ENCODE data around the gene LONP1.

The LONP1 gene

DNA sequence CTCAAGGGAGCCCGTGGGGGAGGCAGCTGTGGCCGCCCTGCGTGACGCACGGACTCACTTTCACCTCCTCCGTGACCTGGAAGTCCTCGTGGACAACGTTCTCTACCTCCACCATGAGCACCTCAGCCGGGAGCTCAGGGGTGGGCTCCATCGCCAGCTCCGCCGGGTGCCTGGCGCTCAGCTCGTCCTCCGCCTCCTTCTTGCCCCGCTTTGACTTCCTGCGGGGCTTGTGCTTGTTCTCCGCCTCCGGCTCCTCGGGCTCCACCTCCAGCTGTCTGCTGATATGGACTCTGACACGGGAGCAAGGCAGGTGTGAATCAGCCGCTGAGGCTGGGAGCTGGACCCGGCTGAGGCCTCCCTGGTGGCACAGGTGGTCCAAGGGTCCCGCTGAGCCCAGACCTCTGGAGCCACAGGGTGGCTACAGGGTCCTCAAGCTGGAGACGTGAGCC, 8.2 kb downstream of the LONP1 start:
- Histone ChIP-seq H3K4me1 (ENCODE audit: low read length) (no peaks in the 10 kb centered on the region), H3K79me2 (ENCODE audit: low read length) (peaks cover 66% of the 10 kb centered on the region), H3K27me3 (replicated peaks; ENCODE audit: insufficient read depth, low read length) (no peaks in the 10 kb centered on the region), H3K36me3 (replicated peaks; ENCODE audit: insufficient read depth, low read length) (peaks cover 17% of the 10 kb centered on the region), H3K27ac (ENCODE audit: low read length) (no peak overlapping the region), H4K20me1 (ENCODE audit: insufficient read depth, low read length) (no peaks in the 10 kb centered on the region; the same call in 1 of the 2 replicates), H3K9ac (ENCODE audit: low read length) (no peak overlapping the region), H2AFZ (ENCODE audit: low read length) (no peak overlapping the region), H3K9me3 (replicated peaks; ENCODE audit: insufficient read depth, low read length) (no peaks in the 10 kb centered on the region), H3F3A (ENCODE audit: insufficient read depth, low read length) (no peaks in the 10 kb centered on the region), H3K4me3 (ENCODE audit: low read length) (no peak overlapping the region), H3K9me2 (replicated peaks; ENCODE audit: insufficient read depth, low read length) (no peaks in the 10 kb centered on the region), H3K4me2 (ENCODE audit: low read depth, low read length) (no peak overlapping the region)
- no peak for DNase-seq
- TF ChIP-seq EZH2phosphoT487 (IDR thresholded peaks at IDR 0.05; ENCODE audit: low read length) (no peak), EZH2 (optimal IDR thresholded peaks at IDR 0.05; ENCODE audit: low read depth, low read length) (no peak)
- TF ChIP-seq, protein P1, sequence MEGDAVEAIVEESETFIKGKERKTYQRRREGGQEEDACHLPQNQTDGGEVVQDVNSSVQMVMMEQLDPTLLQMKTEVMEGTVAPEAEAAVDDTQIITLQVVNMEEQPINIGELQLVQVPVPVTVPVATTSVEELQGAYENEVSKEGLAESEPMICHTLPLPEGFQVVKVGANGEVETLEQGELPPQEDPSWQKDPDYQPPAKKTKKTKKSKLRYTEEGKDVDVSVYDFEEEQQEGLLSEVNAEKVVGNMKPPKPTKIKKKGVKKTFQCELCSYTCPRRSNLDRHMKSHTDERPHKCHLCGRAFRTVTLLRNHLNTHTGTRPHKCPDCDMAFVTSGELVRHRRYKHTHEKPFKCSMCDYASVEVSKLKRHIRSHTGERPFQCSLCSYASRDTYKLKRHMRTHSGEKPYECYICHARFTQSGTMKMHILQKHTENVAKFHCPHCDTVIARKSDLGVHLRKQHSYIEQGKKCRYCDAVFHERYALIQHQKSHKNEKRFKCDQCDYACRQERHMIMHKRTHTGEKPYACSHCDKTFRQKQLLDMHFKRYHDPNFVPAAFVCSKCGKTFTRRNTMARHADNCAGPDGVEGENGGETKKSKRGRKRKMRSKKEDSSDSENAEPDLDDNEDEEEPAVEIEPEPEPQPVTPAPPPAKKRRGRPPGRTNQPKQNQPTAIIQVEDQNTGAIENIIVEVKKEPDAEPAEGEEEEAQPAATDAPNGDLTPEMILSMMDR (IDR thresholded peaks at IDR 0.05; ENCODE audit: low read length): no peak

DNA sequence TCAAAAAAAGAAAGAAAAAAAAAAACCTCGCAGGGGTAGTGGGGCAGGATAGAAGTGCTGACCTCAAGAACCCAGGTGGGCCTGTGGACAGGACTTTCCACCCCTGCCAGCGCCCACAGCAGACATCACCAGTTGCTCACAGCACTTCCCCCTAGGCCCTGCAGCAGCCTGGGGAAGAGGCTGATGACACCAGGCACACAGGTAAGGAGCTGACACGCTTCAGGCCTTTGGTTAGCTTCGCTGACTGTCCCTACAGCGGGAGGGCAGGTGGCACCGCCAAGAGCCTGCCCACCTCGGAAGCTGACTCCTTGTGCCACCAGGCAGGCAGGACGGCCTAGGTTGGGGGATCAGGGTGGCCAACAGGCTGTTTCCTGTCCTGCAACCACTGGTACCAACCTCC, 8.9 kb downstream of the LONP1 start:
- no peak for DNase-seq
- Histone ChIP-seq H3K27ac (ENCODE audit: low read length) (no peak overlapping the region), H2AFZ (ENCODE audit: low read length) (no peak overlapping the region), H3K4me1 (ENCODE audit: low read length) (no peaks in the 10 kb centered on the region), H3K9ac (ENCODE audit: low read length) (no peak overlapping the region), H3K79me2 (ENCODE audit: low read length) (peaks cover 64% of the 10 kb centered on the region), H3K9me2 (replicated peaks; ENCODE audit: insufficient read depth, low read length) (no peaks in the 10 kb centered on the region), H3K4me2 (ENCODE audit: low read depth, low read length) (no peak overlapping the region), H3F3A (ENCODE audit: insufficient read depth, low read length) (no peaks in the 10 kb centered on the region), H4K20me1 (ENCODE audit: insufficient read depth, low read length) (no peaks in the 10 kb centered on the region; the same call in 1 of the 2 replicates), H3K9me3 (replicated peaks; ENCODE audit: insufficient read depth, low read length) (no peaks in the 10 kb centered on the region), H3K36me3 (replicated peaks; ENCODE audit: insufficient read depth, low read length) (peaks cover 17% of the 10 kb centered on the region), H3K4me3 (ENCODE audit: low read length) (no peak overlapping the region), H3K27me3 (replicated peaks; ENCODE audit: insufficient read depth, low read length) (no peaks in the 10 kb centered on the region)
- TF ChIP-seq, protein P1 (IDR thresholded peaks at IDR 0.05; ENCODE audit: low read length): no peak
- TF ChIP-seq EZH2phosphoT487 (IDR thresholded peaks at IDR 0.05; ENCODE audit: low read length) (no peak), EZH2 (optimal IDR thresholded peaks at IDR 0.05; ENCODE audit: low read depth, low read length) (no peak)

DNA sequence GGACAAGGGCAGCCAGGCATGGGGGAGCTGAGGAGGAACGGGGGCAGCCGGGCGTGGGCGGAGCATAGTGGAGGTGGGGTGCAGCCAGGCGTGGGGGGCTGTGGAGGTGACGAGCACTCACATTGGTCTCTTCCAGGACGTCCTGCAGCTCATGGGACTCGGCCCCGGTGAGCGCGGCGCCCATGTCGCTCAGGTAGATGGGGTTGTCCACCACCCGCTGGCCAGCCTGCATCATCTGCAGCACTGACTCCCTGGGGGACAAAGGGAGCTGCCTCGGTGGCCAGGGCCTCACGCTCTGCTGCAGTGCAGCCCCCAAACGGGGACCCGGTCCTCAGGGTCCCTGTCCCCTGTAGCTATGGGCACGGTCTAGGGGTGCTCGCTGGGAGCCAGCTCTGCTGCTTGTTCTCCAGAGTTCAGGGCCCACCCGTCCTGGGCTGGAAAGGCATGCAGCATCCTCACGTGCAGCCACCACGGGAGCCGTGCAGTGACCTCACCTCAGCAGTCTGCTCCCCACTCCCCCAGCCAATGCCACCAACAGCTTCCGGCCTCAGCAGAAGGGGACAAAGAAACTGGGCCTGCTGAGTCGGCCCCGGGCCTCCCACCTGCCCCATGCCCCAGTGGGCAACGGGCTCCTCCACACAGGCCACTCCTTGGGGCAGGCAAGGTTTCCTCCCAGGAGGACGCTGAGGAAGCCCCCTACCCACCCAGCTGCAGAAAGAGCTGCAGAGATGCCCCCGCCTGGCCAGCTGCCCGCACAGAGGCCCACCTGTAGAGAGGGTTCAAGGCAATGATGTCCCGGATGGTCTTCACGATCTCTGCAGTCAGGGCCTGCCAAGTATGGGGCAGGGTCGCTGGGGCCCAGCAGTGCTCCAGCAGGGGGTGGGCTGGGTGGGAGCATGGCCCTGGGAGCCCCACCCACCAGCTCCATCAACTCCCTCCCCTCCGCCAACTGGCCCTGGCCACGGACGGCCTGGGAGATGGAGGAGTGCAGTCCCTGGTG, 12.1 kb downstream of the LONP1 start:
- peaks cover 67% of the 10 kb centered on the region for H3K79me2 ChIP-seq (ENCODE audit: low read length)
- H3K4me1 ChIP-seq (ENCODE audit: low read length): no peaks in the 10 kb centered on the region
- no peak overlapping the region for H3K9ac ChIP-seq (ENCODE audit: low read length)
- no peaks in the 10 kb centered on the region for H4K20me1 ChIP-seq (ENCODE audit: insufficient read depth, low read length)
- peaks cover 23% of the 10 kb centered on the region for H3K36me3 ChIP-seq (replicated peaks; ENCODE audit: insufficient read depth, low read length)
- no peaks in the 10 kb centered on the region for H3K9me3 ChIP-seq (replicated peaks; ENCODE audit: insufficient read depth, low read length)
- TF ChIP-seq EZH2 (optimal IDR thresholded peaks at IDR 0.05; ENCODE audit: low read depth, low read length) (no peak), EZH2phosphoT487 (IDR thresholded peaks at IDR 0.05; ENCODE audit: low read length) (no peak)
- TF ChIP-seq, protein P1 (IDR thresholded peaks at IDR 0.05; ENCODE audit: low read length): no peak
- H3K4me2 ChIP-seq (ENCODE audit: low read depth, low read length): no peak overlapping the region
- DNase-seq: no peak
- no peak overlapping the region for H3K4me3 ChIP-seq (ENCODE audit: low read length)
- H2AFZ ChIP-seq (ENCODE audit: low read length): no peak overlapping the region
- no peaks in the 10 kb centered on the region for H3K27me3 ChIP-seq (replicated peaks; ENCODE audit: insufficient read depth, low read length)
- no peak overlapping the region for H3K27ac ChIP-seq (ENCODE audit: low read length)
- H3F3A ChIP-seq (ENCODE audit: insufficient read depth, low read length): no peaks in the 10 kb centered on the region
- no peaks in the 10 kb centered on the region for H3K9me2 ChIP-seq (replicated peaks; ENCODE audit: insufficient read depth, low read length)
